ENCODE results near the gene CYP4V2. TPM values are rescaled to one million over a fixed set of nuclear protein-coding genes. Genes with fewer than 3 reads are reported as not detected.

The CYP4V2 gene
- total RNA-seq, 4 donors from 2014 or later, result 27.5 to 43.1 (median 35.5) TPM

DNA sequence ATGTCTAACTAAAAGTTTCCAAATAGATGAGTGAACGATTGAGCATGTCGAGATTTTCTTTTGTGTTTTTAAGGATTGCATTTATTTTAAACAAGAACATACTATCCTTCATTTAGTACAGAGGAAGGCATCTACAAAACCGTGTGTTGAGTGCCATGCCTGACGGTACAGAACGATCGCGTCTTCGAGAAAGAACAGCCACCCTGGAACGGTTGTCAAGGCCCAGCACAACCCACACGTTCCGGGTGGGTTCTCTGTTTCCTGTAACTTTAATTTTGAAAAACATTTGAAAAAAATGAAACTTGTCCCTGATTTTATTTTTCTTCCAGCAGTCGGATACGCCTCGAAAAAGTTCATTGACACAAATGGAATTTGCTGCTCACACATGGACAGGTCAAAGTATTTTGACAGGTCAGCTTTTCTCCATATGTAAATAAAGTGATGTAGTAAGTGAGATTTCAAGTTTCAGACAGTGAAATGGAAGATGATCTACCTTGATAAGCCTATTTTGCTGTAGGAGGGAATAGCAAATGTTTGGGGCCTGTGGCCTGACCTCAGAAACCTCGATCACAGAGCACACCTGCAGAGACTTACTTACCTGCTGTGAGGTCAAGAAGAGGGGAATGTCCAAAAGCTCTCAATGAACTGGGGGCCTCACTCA is 24.4 kb upstream of the CYP4V2 start:
- intact Hi-C loops (cut with DNase I), result no loop called here
- peaks cover 0 to 59% (median 16%) of the 10 kb centered on the region in 4 donors for H3K36me3 ChIP-seq
- no peak overlapping the region for H3K27ac ChIP-seq (replicated peaks in 1 of 4)
- DNase-seq (ENCODE audit: extremely low spot score), result peak; percentile 62
- H3K27me3 ChIP-seq, result no peaks in the 10 kb centered on the region
- H3K4me3 ChIP-seq, result no peak overlapping the region
- no peak for TF ChIP-seq POLR2A (IDR thresholded peaks at IDR 0.05; ENCODE audit: low read depth)
- TF ChIP-seq EP300 (IDR thresholded peaks at IDR 0.05), result no peak
- TF ChIP-seq, protein P1, sequence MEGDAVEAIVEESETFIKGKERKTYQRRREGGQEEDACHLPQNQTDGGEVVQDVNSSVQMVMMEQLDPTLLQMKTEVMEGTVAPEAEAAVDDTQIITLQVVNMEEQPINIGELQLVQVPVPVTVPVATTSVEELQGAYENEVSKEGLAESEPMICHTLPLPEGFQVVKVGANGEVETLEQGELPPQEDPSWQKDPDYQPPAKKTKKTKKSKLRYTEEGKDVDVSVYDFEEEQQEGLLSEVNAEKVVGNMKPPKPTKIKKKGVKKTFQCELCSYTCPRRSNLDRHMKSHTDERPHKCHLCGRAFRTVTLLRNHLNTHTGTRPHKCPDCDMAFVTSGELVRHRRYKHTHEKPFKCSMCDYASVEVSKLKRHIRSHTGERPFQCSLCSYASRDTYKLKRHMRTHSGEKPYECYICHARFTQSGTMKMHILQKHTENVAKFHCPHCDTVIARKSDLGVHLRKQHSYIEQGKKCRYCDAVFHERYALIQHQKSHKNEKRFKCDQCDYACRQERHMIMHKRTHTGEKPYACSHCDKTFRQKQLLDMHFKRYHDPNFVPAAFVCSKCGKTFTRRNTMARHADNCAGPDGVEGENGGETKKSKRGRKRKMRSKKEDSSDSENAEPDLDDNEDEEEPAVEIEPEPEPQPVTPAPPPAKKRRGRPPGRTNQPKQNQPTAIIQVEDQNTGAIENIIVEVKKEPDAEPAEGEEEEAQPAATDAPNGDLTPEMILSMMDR (IDR thresholded peaks at IDR 0.05), result no peak
- WGBS, result 87% methylated on average over 15 of the region's 15 CpGs
- H3K4me1 ChIP-seq, result no peaks in the 10 kb centered on the region
- H3K9me3 ChIP-seq, result no peaks in the 10 kb centered on the region

DNA sequence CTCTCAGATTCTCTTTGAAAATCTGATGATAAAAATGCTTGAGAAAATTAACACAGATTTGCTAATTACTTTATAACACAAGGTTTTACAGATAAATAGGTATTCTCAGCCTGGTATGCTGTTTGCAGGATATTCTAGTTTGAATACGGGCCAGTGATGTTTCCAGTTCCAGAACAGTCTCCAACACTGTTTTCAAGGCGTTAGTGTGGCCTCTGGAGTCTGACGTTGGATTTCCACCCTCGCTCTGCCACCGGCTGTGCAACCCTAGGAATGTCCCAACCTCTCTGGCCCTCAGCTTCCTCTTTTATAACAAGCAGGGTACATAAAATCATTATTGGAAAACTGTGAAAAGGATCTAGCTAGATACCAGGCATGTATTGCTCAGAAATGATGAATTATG is 23.8 kb upstream of the CYP4V2 start:
- Histone ChIP-seq H3K27me3 (no peaks in the 10 kb centered on the region), H3K36me3 (peaks cover 0 to 55% (median 16%) of the 10 kb centered on the region in 4 donors), H3K4me1 (no peaks in the 10 kb centered on the region), H3K9me3 (no peaks in the 10 kb centered on the region), H3K4me3 (no peak overlapping the region), H3K27ac (replicated peaks in 1 of 4) (no peak overlapping the region)
- DNase-seq (ENCODE audit: extremely low spot score), result peak; percentile 47
- WGBS, result 74% methylated on average over 5 of the region's 5 CpGs
- no peak for TF ChIP-seq POLR2A (IDR thresholded peaks at IDR 0.05; ENCODE audit: low read depth)
- intact Hi-C loops (cut with DNase I), result no loop called here

DNA sequence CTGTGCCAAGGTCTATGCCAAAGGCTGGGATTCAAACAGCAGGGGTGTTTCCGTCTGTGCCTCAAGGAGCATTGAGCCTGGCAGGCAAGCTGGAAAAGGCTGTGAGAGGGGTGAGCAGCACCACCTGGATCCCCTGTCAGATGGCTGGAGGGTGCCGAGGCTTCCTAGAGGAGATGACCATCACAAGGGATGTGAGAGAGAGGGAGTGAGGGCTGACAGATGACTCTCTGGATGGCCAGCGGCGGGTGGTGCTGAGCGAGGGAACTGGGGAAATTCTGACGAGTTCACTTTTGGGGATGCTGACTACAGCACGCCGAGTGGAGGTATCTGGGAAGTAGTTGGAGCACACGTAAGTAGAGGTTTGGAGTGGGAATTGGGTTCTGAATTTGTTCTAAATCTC is 22.6 kb upstream of the CYP4V2 start:
- Histone ChIP-seq H3K36me3 (peaks cover 0 to 45% (median 13%) of the 10 kb centered on the region in 4 donors), H3K27me3 (no peaks in the 10 kb centered on the region), H3K27ac (replicated peaks in 1 of 4) (no peak overlapping the region), H3K4me3 (no peak overlapping the region), H3K9me3 (no peaks in the 10 kb centered on the region), H3K4me1 (no peaks in the 10 kb centered on the region)
- 94% methylated on average over 8 of the region's 9 CpGs for WGBS
- intact Hi-C loops (cut with DNase I), result no loop called here
- peak; percentile 55 for DNase-seq (ENCODE audit: extremely low spot score)
- no peak for TF ChIP-seq EP300 (IDR thresholded peaks at IDR 0.05)
- TF ChIP-seq, protein P1 (IDR thresholded peaks at IDR 0.05), result no peak
- no peak for TF ChIP-seq POLR2A (IDR thresholded peaks at IDR 0.05; ENCODE audit: low read depth)
- TF ChIP-seq POLR2AphosphoS5 (IDR thresholded peaks at IDR 0.05), result no peak

DNA sequence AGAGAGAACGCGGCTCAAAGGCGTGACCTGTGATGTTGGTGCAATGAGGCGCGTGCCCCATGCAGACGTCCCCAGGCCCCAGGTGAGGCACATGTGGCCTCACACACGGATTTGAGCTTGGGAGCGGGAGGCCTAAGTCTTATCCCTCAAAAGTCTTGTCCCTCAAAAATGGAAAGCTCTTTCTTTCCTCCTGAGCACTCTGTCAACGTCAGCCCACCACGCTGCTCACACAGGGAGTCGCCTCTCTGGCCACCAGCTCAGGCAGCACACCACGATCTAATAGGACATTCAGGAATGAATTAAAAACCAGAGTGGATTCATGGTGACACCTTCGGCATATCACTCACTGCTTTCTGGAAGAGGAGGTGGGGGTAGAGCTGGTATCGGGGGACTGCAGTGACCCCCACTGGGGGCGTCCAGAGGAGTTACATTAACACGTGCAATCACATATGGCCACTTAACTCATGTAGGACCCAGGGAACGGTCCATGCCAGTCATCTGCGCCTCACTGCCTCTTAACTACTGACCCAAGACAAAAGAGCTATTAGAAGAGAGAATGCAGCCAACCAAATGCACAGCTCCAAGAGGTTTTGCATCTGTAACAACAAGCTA is 21.9 kb upstream of the CYP4V2 start:
- no peaks in the 10 kb centered on the region for H3K9me3 ChIP-seq
- H3K36me3 ChIP-seq, result peaks cover 0 to 38% (median 9%) of the 10 kb centered on the region in 4 donors
- DNase-seq (ENCODE audit: extremely low spot score), result peak; percentile 55
- H3K27me3 ChIP-seq, result no peaks in the 10 kb centered on the region
- 91% methylated on average over 18 of the region's 18 CpGs for WGBS
- H3K4me3 ChIP-seq, result no peak overlapping the region
- no peaks in the 10 kb centered on the region for H3K4me1 ChIP-seq
- H3K27ac ChIP-seq (replicated peaks in 1 of 4), result no peak overlapping the region
- TF ChIP-seq, protein P1 (IDR thresholded peaks at IDR 0.05), result no peak
- TF ChIP-seq POLR2A (IDR thresholded peaks at IDR 0.05; ENCODE audit: low read depth) (no peak), EP300 (IDR thresholded peaks at IDR 0.05) (no peak), POLR2AphosphoS5 (IDR thresholded peaks at IDR 0.05) (no peak)
- intact Hi-C loops (cut with DNase I), result no loop called here

DNA sequence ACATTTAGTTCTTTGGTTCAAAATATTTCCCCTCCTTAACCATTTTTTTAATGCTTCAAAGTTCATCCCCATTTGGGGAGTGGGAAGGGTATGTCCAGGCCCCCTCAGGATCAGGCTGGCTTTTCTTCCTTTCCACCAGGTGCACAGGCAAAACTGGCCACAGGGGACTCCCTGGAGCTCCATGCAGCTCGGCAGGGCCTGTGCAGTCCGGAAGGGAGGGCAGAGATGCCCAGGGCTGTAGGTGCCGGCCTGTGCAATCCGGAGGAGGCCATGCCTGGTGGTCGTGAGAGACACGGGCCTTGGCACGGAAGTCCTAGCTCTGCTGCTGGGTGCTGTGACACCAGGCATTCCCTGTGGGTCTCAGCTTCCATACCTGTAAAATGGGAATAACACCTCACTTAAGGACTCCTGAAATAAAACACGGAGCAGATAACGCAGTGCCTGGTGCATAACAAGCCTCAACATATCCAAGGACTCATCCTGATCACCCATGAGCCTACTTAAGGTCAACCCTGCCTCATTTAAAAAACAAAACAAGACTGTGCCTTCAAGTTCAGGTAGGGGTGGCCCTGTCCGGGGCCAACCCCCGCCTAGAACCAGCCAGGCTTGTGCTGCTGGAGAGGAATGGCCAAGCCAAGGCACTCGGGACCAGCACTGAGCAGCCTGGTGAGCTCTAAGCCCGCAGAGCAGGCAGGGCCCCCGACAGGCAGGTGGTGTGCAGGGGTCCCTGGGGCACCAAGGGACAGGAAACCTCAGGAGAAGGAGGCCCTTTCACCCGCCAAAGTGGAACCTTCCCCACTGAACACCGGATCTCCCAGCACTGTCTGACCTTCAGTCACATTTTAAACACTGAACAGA is 21.2 kb upstream of the CYP4V2 start:
- no peaks in the 10 kb centered on the region for H3K27me3 ChIP-seq
- WGBS, result 86% methylated on average over 10 of the region's 16 CpGs
- intact Hi-C loops (cut with DNase I), result no loop called here

More for the DNA sequence above, 21.2 kb upstream of the CYP4V2 start:
- H3K4me1 ChIP-seq, result no peaks in the 10 kb centered on the region
- no peak for TF ChIP-seq POLR2AphosphoS5 (IDR thresholded peaks at IDR 0.05)
- TF ChIP-seq, protein P1 (IDR thresholded peaks at IDR 0.05), result no peak
- TF ChIP-seq POLR2A (IDR thresholded peaks at IDR 0.05; ENCODE audit: low read depth), result no peak
- TF ChIP-seq EP300 (IDR thresholded peaks at IDR 0.05), result no peak
- H3K9me3 ChIP-seq, result no peaks in the 10 kb centered on the region
- H3K36me3 ChIP-seq, result peaks cover 0 to 33% (median 6%) of the 10 kb centered on the region in 4 donors
- H3K4me3 ChIP-seq, result no peak overlapping the region
- no peak overlapping the region for H3K27ac ChIP-seq (replicated peaks in 1 of 4)
- DNase-seq (ENCODE audit: extremely low spot score), result no peak
